Activated CD8-positive, alpha-beta memory T cell treated with anti-CD3 and anti-CD28 coated beads, Interleukin-2, amount 50 U/mL, for 1 hour (primary cell): ENCODE measurements around the gene BICDL1.
"Not testable (repeated sequence)": the region's sequence is repeated elsewhere in the genome, so short reads cannot be mapped to it uniquely, and the experiment has no call there.

ENCODE experiments used
- DNase-seq: peaks from one replicate; pipeline ENCODE4 v3.0.0-alpha.2; 2020; ENCODE audit errors: extremely low read depth

Gene BICDL1, protein sequence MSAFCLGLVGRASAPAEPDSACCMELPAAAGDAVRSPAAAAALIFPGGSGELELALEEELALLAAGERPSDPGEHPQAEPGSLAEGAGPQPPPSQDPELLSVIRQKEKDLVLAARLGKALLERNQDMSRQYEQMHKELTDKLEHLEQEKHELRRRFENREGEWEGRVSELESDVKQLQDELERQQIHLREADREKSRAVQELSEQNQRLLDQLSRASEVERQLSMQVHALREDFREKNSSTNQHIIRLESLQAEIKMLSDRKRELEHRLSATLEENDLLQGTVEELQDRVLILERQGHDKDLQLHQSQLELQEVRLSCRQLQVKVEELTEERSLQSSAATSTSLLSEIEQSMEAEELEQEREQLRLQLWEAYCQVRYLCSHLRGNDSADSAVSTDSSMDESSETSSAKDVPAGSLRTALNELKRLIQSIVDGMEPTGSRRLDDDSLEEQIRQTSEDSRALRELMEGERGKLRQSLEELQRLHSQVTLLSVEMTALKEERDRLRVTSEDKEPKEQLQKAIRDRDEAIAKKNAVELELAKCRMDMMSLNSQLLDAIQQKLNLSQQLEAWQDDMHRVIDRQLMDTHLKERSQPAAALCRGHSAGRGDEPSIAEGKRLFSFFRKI

DNA sequence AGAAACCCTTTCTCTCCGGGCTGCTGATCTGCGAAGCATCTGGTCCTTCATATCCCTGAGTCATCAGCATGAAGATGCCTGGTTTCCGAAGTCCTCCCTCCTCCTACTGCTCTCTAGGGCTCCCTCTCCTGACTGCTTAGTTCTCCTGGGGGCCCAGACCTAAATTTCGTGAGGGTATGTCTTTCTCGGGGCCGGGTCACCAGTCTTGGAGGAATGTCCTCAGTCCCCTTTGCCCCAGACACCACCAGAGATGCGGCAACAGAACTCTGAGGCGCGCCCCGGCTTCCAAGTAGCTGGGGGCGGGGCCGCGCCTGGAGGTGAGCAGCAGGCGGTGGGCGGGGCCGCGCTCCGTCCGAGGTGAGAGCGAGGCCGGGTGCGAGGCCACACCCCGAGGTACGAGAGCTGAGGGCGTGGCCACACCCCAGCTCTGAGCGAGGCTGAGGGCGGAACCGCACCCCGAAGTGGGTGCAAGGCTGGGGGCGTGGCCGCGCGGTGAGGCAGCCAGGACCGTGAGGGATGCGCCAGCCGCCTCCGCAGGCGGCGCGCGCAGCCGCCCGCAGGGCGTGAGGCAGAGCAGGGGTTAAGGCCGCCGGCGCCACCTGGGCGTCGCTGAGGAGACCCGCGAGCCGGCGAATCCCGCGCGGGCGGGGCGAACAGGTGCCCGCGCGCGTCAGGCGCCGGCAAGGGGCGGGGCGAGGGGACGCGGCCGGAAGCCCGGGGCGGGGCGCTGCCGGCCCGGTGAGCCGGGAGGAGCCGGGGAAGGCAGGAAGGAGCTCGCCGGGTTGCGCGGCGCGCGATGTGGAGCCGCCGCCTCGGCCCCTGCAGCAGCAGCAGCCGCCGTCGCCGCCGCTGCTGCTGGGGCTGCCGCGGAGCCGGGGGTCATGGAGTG lies at the start of gene BICDL1:
BICDL1 (plus strand) TSS at position 765 of the 889 bp plus-strand sequence. CDS start 633 bp downstream, outside the sequence.
- peak; percentile 95 for DNase-seq

DNA sequence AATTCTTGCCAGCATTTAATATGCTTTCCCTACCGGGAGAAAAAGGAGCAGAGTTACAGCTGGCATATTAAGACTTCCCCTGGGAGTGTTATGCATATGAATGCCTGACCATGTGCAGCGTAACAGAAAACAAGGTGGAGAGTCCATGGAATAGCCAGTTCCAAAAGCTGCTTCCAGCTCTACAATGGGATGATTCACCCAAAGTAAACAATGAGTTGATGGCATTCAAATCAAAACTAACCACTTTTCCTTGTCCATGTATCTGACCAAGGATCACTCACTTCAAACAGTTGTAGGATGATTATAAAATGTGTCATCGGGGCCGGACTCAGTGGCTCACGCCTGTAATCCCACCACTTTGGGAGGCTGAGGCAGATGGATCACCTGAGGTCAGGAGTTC lies 48.1 kb upstream of the BICDL1 start:
- no peak for DNase-seq

DNA sequence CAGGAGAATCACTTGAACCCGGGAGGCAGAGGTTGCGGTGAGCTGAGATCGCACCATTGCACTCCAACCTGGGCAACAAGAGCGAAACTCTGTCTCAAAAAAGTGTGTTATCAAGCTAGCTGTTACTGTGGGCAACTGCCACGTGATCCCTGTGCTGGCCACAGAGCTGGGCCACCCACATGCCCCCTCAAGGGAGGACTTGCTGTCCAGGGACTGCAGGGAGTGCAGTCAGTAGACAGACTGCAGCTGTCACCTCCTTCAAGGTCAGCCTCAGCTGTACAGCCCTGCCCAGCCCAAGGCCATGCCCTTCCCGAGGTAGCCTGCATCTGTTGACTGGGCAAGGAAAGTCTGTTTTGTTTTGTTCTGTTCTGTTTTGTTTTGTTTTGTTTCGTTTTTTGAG lies 46.6 kb upstream of the BICDL1 start:
- DNase-seq = no peak

DNA sequence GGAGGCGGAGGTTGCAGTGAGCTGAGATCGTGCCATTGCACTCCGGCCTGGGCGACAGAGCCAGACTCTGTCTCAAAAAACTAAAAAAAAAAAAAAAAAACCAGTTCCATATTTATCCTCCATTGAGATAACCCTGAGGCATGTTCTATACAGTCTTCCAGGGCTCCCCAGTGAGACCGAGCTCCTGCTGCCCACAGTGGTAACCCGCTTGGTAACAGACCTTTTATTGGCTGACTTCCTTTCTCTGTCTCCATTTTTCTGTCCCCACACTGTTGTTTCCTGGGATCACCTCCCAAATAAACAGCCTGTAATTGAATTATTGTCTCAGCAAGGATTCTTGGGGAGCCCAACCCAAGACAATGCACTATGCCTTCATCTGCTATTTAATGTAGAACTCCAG lies 42.8 kb upstream of the BICDL1 start:
- no peak for DNase-seq

DNA sequence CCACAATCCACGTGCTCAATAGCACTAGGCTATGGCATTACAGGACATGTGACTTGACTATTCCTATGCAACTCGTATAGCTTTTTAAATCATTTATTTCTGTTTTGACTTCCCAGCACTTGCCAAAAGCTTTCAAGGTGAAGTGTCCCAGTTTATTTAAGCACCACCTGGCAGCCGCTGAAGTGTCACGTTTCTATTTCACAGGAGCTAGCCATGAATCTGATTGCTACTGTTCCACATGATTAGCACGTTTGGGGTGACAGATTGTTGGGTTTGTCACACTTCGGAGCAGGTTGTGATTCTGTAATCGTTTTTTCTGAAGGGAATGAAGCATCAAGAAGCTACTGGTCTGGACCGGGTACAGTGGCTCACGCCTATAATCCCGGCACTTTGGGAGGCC lies 39.9 kb upstream of the BICDL1 start:
- DNase-seq = no peak

DNA sequence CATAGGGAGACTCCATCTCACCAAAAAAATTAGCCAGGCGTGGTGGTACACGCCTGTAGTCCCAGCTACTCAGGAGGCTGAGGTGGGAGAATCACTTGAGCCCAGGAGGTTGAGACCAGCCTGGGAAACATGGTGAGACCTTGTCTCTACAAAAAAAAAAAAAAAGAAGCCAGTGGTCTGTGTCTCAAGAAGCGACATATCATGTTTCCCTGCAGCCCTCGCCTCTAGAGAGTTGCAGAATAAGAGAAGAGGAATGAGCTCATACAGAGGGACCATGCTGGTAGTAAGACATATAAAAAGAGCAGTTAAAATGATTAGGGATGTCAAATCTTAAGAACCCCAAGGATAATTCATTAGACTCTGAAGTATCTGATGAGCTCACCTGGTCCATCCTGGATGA lies 39.4 kb upstream of the BICDL1 start:
- DNase-seq = no peak

DNA sequence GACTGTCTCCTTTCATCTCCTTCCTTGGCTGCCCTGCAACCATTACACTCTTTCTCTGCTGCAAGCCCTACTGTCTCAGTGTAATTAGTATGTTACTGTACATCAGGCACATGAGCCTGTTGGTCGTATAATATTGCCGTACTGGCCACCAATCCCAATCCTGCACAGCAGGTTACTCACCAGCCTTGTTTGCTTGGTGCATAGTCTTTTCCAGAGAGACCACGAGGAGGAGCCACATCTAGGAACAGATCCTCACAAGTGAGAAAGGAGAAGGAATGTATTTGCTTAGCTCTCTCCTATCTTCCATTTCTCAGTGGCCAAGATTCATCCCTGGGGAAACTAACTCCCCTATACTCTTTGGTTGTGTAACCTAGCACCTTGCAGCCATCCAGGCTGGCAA lies 33.0 kb upstream of the BICDL1 start:
- DNase-seq = no peak

DNA sequence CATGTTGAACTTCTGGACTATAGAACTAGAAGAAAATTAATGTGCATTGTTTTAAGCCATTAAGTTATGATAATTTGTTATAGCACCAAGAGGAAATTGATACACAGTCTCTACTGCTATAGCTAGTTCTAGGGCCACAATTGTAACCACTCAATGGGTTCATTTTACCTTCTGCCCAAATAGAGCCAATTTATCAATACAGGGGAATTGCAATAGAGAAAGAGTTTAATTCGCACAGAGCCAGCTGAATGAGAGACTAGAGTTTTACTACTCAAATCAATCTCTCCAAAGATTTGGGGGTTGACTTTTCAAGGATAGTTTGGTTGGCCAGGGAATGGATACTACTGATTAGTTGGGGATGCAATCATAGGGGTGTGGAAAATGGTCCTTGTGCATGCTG lies 31.9 kb upstream of the BICDL1 start:
- DNase-seq = no peak

DNA sequence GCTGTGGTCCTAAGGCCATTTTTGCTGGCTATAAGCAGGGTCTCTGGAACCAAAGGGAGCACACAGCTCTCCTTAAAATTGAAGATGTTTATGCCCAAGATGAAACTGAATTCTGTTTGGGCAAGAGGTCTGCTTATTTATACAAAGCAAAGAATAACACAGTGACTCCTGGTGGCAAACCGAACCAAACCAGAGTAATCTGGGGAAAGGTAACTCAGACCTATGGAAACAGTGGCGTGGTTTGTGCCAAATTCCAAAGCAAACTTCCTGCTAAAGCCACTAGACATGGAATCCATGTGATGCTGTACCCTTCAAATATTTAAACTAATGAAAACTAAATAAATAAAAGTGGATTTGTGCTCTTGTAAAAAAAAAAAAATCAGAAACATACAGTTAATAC lies 29.6 kb upstream of the BICDL1 start:
- no peak for DNase-seq

DNA sequence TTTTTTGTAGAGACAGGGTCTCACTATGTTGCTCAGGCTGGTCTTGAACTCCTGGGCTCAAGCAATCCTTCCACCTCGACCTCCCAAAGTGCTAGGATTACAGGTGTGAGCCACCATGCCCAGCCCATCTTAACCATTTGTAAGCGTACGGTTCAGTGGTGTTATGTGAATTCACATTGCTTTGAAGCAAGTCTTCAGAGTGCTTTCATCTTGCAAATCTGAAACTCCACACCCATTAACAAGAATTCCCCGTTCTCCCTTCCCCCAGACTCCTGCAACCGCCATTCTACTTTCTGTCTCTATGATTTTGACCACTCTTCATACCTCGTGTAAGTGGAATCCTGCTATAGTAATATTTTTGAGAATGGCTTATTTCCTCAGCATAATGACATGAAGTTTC lies 24.9 kb upstream of the BICDL1 start:
- no peak for DNase-seq

DNA sequence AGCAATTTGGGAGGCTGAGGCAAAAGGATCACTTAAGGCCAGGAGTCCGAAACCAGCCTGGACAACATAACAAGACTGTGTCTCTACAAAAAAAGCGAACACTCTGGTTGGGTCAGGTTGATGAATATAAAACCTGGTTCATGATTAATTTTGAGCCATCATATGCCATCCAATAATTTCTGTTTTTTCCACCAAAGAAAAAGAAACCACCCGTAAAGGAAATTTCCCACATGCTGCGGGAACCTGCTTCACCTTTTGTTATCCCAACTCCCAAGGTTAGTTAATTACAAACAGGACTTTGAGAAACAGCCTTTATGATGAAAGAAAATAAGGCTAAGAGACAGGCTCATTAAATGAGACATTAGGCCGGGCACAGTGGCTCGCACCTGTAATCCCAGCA lies 24.1 kb upstream of the BICDL1 start:
- no peak for DNase-seq

DNA sequence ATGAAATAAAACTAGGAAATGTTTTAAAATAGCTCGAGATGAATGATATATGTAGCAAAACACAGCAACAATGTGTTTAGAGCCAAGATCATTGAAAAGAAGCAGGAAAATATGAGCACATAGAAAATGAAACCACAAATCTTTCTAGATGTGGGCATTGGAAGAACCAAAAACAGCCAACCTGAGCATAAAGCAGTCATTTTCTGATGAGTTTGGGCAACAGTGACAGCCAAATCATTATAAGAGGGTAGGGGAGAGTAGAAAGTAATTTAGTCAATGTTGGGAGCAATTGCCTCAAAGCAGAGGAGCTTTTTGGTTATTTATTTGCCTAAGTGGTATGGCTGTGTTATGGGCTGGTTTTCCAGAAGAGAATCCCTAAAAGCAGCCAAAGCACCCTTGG lies 8.8 kb upstream of the BICDL1 start:
- DNase-seq = no peak

DNA sequence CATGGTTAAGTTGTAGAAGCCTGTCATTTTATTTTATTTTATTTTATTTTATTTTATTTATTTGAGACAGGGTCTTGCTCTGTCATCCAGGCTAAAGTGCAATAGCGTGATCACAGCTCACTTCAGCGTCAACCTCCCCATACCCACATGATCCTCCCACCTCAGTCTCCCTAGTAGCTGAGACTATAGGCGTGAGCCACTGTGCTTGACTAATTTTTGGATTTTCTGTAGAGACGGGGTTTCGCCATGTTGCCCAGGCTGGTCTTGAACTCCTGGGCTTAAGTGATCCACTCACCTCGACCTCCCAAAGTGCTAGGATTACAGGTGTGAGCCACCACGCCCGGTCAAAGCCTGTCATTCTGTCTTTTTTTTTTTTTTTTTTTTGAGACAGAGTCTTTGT lies 8.3 kb upstream of the BICDL1 start:
- not testable (repeated sequence) for DNase-seq

DNA sequence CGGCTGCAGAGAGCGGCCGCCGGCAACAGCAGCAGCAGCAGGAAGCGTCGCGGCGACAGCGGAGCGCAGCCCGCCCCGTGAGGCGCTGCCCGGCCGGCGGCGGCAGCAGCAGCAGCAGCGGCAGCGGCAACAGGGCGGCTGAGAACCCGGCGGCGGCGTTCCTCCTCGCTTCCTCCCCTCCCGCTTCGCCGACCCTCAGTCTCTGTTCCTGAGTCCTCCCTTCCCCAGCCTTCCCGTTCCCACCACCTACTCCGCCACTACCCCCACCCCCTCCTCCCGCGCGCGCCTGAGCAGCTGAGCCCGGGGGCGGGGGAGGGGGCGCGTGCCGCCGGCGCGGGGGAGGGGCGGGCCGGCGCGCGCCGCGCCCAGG lies 310 bp downstream of the BICDL1 start:
- DNase-seq = no peak

DNA sequence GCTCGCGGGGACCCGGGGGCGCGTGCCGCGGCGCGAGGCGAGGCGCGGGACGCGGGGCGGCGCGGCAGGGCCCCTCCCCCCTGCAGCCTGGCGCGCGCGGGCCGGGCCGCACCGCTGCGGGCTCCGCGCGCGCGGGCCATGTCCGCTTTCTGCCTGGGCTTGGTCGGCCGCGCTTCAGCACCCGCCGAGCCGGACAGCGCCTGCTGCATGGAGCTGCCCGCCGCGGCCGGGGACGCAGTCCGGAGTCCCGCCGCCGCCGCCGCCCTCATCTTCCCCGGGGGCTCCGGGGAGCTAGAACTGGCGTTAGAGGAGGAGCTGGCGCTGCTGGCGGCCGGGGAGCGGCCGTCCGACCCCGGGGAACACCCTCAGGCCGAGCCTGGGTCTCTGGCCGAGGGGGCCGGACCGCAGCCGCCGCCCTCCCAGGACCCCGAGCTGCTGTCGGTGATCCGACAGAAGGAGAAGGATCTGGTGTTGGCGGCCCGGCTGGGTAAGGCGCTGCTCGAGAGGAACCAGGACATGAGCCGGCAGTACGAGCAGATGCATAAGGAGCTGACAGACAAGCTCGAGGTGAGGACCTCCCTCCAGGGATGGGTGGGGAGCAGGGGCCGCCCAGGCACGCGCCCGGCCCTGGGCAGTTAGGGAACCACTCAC lies 820 bp downstream of the BICDL1 start:
- no peak for DNase-seq

DNA sequence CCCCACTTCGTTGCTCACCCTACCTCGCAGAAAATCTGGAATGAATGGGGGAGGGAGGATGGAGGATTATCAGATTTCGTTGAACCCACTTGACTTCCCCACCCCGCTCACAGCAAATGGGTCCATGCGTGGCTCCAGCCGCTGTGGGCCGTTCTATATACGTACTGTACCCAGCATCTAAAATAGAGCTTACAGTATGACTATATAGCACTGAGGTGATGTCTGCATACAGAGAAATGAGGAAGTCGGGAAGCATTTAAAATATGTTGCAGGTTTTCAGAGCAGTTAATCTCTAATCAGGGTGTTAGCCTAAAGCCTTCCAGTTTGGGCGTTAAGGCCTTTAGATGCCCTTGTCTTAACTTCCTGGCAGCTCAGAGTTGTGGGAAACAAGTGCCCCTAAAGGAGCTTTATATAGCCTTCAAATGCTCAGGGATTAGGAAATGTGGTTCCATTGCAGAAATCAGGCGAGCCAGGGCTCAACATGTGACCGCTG lies 1.4 kb downstream of the BICDL1 start:
- no peak for DNase-seq

DNA sequence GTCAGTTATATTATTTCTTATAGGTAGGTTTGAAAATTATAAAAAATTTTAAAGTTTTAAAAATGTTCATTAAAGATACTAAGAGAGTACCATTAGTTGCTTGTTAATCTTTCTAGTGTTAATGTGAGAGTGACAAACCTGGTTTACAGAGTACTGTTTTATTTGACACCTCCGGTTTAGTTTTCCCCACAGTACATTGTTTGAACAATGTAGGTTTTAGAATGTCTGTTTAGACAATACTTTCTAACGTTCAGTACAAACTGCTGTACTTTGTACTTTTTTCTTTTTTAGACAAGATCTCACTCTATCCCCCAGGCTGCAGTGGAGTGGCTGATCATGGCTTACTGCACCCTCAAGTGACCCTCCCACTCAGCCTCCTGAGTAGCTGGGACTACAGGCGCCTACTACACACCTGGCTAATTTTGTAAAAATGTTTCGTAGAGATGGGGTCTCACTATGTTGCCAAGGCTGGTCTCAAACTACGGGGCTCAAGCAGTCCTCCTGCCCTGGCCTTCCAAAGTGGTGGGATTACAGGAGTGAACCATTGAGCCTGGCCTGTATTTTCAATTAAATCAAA lies 3.2 kb downstream of the BICDL1 start:
- no peak for DNase-seq

DNA sequence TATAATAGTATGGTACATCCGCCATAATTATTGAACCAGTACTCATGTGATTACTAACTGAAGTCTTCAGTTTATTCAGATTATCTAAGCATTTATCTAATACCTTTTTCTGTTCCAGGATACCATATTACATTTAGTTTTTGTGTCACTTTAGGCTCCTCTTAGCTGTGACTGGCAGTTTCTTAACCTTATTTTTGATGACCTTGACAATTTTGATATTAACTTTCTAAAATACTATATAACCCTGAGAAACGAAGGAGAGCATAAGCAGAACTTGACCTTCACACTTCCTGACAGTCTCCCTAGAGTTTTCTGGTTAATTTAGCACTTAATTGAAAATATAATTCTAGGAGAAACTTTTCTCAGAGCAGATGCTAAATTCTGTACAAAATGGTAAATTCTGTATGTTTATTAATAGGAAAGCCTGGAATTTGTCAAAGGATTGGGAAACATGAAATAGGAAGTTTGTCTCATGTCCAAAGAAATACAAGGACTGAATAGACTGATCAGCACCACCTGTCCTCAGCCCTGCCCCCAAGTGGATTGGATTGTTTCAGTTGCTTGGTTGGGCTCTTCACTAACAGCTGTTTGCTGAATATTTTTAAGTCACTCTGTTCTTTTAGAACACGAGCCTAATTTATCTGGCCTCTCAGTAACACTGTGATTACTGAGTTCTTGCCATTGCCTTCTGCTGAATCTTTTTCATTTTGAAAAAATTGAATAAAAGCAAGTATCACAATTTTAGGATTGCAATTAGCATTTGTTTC lies 6.0 kb downstream of the BICDL1 start:
- no peak for DNase-seq

DNA sequence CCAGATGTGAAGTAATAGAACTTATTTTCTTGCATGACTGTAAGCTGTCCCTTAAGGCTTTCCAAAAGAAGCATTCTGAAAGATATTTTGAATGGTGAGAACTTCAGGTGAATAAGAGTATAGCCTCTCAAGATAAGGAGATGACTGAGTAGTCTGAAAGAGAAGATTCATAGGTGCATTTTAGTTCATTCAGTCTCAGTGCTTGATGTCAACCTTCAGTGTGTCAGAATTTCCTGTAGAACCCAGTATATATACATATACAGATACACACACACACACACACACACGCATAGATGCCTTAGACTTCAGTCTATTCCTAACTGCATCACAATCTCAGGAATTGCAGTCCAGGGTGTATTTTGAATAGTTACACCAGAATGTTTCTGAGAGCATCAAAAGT lies 7.4 kb downstream of the BICDL1 start:
- no peak for DNase-seq

DNA sequence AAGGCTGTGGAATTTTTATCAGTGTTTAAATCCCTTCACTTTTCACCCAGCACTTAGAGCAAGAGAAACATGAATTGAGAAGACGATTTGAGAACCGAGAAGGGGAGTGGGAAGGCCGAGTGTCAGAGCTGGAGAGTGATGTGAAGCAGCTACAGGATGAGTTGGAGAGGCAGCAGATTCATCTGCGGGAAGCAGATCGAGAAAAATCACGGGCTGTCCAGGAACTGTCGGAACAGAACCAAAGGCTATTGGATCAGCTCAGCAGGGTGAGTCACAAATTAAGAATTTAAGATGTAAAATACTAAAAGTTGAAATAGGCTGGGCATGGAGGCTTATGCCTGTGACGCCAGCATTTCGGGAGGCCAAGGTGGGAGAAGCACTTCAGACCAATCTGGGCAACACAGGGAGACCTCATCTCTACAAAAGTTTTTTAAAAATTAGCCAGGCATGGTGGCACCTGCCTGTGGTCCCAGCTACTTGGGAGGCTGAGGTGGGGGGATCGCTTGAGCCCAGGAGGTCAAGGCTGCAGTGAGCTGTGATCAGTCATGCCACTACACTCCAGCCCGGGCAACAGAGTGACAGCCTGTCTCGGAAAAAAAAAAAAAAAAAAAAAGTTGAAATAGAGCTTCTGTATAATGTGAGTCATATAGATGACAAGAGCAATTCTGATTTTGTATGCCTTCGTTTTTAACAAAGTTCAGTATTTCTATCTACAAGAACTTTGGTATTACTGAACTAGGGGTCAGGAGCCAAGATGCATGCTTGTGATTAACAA lies 9.6 kb downstream of the BICDL1 start:
- no peak for DNase-seq
